Smooth muscle cell (in vitro differentiated cells): ENCODE data around the gene NRG2. TPM values are rescaled to one million over a fixed set of nuclear protein-coding genes. Genes with fewer than 3 reads are reported as not detected.

Experiments
- DNase-seq: peaks from one replicate; lab custom pipeline; 2025; ENCODE audit not compliant: unreplicated experiment; lab: John Stamatoyannopoulos, UW
- H2AFZ ChIP-seq: fragments of 200-600 bp; sonication (generic); 2 replicates; pipeline ENCODE4 v1.6.0; 2016; ENCODE audit warnings: antibody characterized with exemption, low read depth, mild to moderate bottlenecking
- H3F3A ChIP-seq: fragments of 200-600 bp; sonication (generic); 2 replicates; pipeline ENCODE4 v1.6.0; 2017; ENCODE audit warnings: antibody characterized with exemption, low read depth
- H3K27ac ChIP-seq: fragments of 200-600 bp; sonication (generic); 2 replicates; pipeline ENCODE4 v1.5.1; 2016; ENCODE audit warnings: low read depth, mild to moderate bottlenecking
- H3K27me3 ChIP-seq: fragments of 200-600 bp; sonication (generic); 2 replicates; pipeline ENCODE4 v1.6.1; 2016; ENCODE audit warnings: low read depth, mild to moderate bottlenecking
- H3K36me3 ChIP-seq: fragments of 200-600 bp; sonication (generic); 2 replicates; pipeline ENCODE4 v1.5.1; 2016; ENCODE audit warnings: low read depth
- H3K4me1 ChIP-seq: fragments of 200-600 bp; sonication (generic); 2 replicates; pipeline ENCODE4 v1.5.1; 2016; ENCODE audit warnings: low read depth
- H3K4me2 ChIP-seq: fragments of 200-600 bp; sonication (generic); 2 replicates; pipeline ENCODE4 v1.6.0; 2016; ENCODE audit warnings: mild to moderate bottlenecking
- H3K4me3 ChIP-seq: fragments of 200-600 bp; sonication (generic); 2 replicates; pipeline ENCODE4 v1.5.1; 2016; ENCODE audit warnings: mild to moderate bottlenecking
- H3K79me2 ChIP-seq: fragments of 200-600 bp; sonication (generic); 2 replicates; pipeline ENCODE4 v1.6.0; 2016; ENCODE audit warnings: low read depth, mild to moderate bottlenecking
- H3K9ac ChIP-seq: fragments of 200-600 bp; sonication (generic); 2 replicates; pipeline ENCODE4 v1.6.0; 2016; ENCODE audit warnings: low read depth
- H3K9me3 ChIP-seq: fragments of 200-600 bp; sonication (generic); replicated peaks from 2 replicates; pipeline ENCODE4 v1.5.1; 2016; ENCODE audit warnings: low read depth
- H4K20me1 ChIP-seq: fragments of 200-600 bp; sonication (generic); 2 replicates; pipeline ENCODE4 v1.6.0; 2016; ENCODE audit warnings: low read depth
- CTCF ChIP-seq: fragments of 200-600 bp; sonication (generic); IDR thresholded peaks from 2 replicates; pipeline ENCODE4 v1.5.1; 2017; ENCODE audit warnings: borderline replicate concordance, mild to moderate bottlenecking, antibody characterized with exemption; ENCODE audit not compliant: insufficient read depth, poor library complexity, severe bottlenecking
- WGBS: methylation state at CpG from one replicate; pipeline ENCODE4 v1.1.7; 2016; ENCODE audit warnings: low lambda C conversion rate; 5-methylcytosine and 5-hydroxymethylcytosine counted together
- polyA plus RNA-seq: library from polyadenylated mRNA; unstranded; fragments of >200 nt; fragmentation: Nextera tagmentation; extraction: Ambion mirVana; gene quantifications from 2 replicates; pipeline ENCODE4 v1.2.1, GENCODE V29; 2016
- total RNA-seq: library from RNA; depleted of rRNA; stranded (reverse); fragments of >200 nt; gene quantifications from 2 replicates; pipeline ENCODE4 v1.2.3, GENCODE V29; 2014

Gene NRG2
- total and polyA plus RNA-seq, 2 experiments from 2014 or later, result 0.09 to 0.25 TPM

GRCh38 chr5:140044041-140044440 lies 942 bp upstream of the NRG2 start:
- DNase-seq, result no peak
- Histone ChIP-seq H3K9me3 (no peaks in the 10 kb centered on the region), H3K27me3 (peaks cover 88% of the 10 kb centered on the region), H2AFZ (no peak overlapping the region), H4K20me1 (no peaks in the 10 kb centered on the region), H3K27ac (no peak overlapping the region), H3K36me3 (no peaks in the 10 kb centered on the region), H3K4me3 (no peak overlapping the region), H3K4me1 (peaks cover 6% of the 10 kb centered on the region), H3K9ac (no peak overlapping the region), H3K79me2 (no peaks in the 10 kb centered on the region), H3K4me2 (no peak overlapping the region), H3F3A (no peaks in the 10 kb centered on the region)
- no peak for TF ChIP-seq CTCF
- WGBS, result 40% methylated on average over 1 of the region's 1 CpG

- Histone ChIP-seq H3K4me3 (peak overlapping the region; percentile 59), H3K27ac (no peak overlapping the region), H3F3A (no peaks in the 10 kb centered on the region), H3K4me2 (peak overlapping the region; percentile 87), H2AFZ (peak overlapping the region; percentile 83), H3K9ac (no peak overlapping the region), H3K27me3 (peaks cover 93% of the 10 kb centered on the region), H3K79me2 (no peaks in the 10 kb centered on the region), H4K20me1 (no peaks in the 10 kb centered on the region), H3K36me3 (no peaks in the 10 kb centered on the region), H3K4me1 (peaks cover 12% of the 10 kb centered on the region), H3K9me3 (no peaks in the 10 kb centered on the region)
- WGBS, result 4% methylated on average over 12 of the region's 12 CpGs
- no peak for TF ChIP-seq CTCF
- no peak for DNase-seq
Observed at GRCh38 chr5:140043508-140043872, 391 bp upstream of the NRG2 start.

DNA sequence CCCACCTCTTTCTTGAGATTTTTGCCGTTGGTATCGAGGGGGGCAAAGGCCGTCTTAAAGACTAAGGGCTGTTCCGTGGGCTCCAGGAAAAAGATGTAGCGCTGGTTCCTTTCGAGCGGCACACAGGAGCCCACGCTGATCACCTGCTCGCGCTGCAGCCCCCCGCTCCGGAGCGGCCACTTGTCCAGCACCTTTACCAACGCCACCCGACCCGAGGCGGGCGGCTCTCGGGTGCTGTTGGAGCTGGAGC lies 781 bp downstream of the NRG2 start:
- Histone ChIP-seq H3K79me2 (no peaks in the 10 kb centered on the region), H3K9me3 (no peaks in the 10 kb centered on the region), H3K36me3 (no peaks in the 10 kb centered on the region), H3K4me3 (peak overlapping the region; percentile 59), H3K27me3 (peaks cover 93% of the 10 kb centered on the region), H3K9ac (no peak overlapping the region), H3K4me2 (peak overlapping the region; percentile 87), H3F3A (no peaks in the 10 kb centered on the region), H3K27ac (no peak overlapping the region), H4K20me1 (no peaks in the 10 kb centered on the region), H3K4me1 (peaks cover 14% of the 10 kb centered on the region), H2AFZ (no peak overlapping the region)
- no peak for TF ChIP-seq CTCF
- 12% methylated on average over 19 of the region's 19 CpGs for WGBS
- no peak for DNase-seq

DNA sequence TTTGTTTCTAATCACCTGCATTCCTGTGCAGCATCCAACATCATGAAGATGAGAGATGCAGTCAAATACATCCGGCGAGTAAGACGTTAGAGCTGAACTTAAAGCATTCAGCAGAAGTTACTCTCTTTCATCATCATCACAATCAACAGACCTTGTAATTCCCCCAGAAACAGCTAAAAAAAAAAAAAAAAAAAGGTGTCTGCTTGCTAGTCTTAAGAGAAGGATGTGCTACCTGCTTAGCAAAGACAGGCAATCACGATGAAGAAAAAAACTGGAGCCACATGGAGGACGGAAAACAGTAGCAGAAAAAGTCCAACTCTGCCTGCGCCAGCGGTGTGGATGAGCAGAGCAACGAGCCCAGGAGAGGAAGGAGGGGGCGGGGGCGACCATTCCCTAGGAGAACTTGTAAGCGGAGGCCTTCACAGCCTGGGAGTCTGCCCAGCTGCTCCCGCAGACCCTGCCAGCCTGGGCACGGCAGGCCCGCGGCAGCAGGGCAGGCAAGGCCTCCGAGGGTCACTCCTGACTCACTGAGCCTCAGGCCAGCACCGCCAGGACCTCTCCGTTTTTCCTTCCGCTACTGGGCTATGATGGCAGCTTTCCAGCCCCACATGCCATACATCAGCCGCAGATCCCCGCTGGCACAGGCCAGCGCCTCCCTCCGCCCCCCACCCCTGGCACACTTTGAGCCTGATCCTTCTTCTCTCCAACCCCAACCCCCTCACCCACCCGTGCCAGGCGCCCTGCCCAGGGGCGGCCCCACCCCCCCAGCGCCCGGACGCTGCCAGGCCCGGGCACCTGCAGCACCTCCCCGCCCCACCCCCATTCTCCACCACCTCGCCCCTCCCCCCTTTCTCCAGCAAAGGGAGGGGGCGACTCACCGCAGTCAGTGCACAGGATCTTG lies 1.4 kb downstream of the NRG2 start:
- WGBS, result 18% methylated on average over 21 of the region's 34 CpGs
- H3K27ac ChIP-seq, result no peak overlapping the region
- H3K9me3 ChIP-seq, result no peaks in the 10 kb centered on the region
- no peaks in the 10 kb centered on the region for H4K20me1 ChIP-seq
- H3F3A ChIP-seq, result no peaks in the 10 kb centered on the region
- peak overlapping the region; percentile 59 for H3K4me3 ChIP-seq
- no peak overlapping the region for H2AFZ ChIP-seq
- no peak overlapping the region for H3K9ac ChIP-seq
- no peak for DNase-seq
- peak overlapping the region; percentile 87 for H3K4me2 ChIP-seq
- H3K36me3 ChIP-seq, result no peaks in the 10 kb centered on the region
- H3K79me2 ChIP-seq, result no peaks in the 10 kb centered on the region
- peaks cover 14% of the 10 kb centered on the region for H3K4me1 ChIP-seq
- TF ChIP-seq CTCF, result no peak
- peaks cover 93% of the 10 kb centered on the region for H3K27me3 ChIP-seq
